NCI-H69 (cell line): Measurements from ENCODE around the gene SGTA.
A peak's percentile ranks its signal among the peaks of the same experiment; 100 is the strongest.
"Not testable (repeated sequence)": the region's sequence is repeated elsewhere in the genome, so short reads cannot be mapped to it uniquely, and the experiment has no call there.

Experiments
- DNase-seq: peaks from one replicate; lab custom pipeline; 2025; lab: John Stamatoyannopoulos, UW

SGTA gene, protein sequence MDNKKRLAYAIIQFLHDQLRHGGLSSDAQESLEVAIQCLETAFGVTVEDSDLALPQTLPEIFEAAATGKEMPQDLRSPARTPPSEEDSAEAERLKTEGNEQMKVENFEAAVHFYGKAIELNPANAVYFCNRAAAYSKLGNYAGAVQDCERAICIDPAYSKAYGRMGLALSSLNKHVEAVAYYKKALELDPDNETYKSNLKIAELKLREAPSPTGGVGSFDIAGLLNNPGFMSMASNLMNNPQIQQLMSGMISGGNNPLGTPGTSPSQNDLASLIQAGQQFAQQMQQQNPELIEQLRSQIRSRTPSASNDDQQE

DNA sequence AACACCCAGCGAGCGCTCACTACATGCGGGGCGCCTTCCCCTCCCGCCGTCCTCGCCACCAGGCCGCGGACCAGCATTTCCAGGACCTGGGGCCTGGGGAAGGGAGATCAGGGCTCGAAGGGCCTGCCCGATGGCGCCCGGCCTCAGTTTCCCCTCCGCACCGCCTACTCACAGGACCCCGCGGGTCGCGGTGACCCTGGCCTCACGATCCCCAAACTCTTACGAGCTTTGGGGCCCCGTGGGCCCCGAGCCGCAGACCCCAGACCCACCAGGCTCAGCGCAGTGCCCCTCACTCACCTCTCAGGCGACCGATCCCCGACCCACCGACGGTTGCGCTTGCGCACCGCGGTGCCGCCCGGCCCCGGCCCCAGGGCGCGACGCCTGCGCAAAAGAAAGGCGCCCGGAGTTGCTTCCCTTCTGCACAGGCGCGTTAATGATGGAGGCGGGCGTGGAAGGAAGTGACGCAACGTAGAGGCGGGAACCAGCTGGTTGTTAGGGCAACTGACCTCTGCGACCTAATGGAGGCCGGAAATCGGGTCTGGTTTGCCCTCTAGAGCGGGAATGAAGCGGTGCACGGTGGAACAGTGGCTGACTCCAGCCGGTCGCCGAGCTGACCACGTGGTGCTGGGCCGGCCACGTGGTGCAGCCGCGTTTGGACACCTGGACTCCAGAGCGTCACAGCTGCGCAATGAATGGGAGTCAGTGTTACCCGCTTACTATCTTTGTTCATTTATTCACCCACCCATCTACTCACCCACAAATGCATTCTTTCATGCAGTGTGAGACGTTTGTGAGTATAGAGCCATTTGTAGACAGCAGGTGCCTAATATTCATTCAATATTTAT lies at the start of gene SGTA:
Gene SGTA (minus strand): TSS at position 338 of the 845 bp plus-strand sequence. CDS start 14,205 bp downstream, outside the sequence.
- DNase-seq = peak; percentile 100

DNA sequence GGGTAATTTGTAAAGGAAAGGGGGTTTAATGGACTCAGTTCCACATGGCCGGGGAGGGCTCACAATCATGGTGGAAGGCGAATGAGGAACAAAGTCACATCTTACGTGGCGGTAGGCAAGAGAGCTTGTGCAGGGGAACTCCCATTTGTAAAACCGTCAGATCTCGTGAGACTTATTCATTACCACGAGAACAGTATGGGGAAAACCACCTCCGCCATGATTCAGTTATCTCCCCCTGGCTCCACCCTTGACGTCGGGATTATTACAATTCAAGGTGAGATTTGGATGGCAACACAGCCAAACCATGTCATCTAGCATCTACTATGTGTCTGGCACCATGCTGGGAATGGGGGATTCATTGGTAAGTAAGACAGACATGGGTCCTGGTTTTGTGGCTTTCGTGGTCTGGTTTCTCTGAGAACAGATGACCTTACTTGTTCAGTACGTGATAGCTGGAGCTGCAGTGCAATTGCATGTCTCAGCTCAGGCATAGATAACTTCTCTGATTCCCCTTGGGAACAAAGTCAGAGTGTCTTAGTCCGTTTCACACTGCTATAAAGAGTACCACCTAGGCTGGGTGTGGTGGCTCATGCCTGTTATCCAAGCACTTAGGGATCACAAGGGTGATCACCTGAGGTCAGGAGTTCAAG lies 44.9 kb upstream of the SGTA start:
- DNase-seq = no peak

DNA sequence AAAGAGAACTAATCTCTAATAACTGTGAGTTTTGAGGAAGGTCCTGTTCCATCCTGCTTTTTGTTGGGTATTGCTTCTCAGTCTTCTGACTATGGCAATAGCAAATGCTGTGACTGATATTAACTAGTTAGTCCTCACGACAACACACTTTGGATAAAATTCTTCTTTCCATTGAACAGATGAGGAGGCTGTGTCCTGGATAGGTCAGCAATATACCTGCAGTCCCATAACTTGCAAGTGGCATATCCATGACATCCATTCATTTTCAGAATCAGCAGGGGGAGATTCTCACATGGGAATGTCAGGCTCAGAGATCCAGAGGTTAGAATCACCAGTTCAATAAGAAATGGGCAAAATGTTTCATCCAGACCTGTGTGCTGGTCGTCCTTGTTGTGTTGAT lies 43.9 kb upstream of the SGTA start:
- DNase-seq = no peak

DNA sequence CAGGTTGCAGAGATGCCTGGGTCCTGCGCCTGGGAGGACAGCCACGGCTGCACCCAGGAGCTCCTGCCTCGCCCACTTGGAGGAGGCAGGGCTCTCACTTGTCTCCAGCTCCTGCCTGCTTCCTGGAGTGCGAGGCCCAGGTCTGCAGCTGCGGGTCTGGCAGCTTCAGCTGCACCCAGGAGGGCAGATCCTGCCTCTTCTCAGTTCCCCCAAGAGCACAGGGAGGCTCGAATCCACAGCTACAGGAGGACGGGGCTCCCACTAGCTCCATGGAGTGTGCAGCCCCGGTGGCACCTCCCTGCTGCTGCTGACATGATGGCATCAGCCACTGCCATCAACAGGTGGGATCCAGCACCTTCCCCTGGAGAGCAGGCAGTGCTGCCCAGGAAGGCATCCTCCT lies 41.1 kb upstream of the SGTA start:
- DNase-seq = no peak

DNA sequence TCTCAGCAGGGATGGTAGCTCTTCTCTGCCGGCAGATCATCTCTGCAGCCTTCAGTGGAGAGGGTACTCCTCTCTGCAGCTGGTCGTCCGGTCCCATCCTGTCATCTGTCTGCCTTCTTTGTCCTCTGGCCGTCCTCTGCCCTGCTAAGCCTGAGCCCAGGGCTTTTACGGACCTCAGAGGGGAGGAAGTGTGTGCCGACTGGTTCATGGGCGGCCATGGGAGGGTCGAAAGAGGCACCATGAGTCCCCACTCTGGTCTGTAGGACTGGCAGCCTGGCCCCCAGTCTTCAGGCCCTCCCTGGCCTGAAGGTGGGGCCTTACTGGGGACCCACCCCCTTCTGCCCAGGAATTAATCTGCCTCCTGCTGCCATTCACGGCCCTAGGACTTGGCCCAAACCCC lies 40.6 kb upstream of the SGTA start:
- DNase-seq = no peak

DNA sequence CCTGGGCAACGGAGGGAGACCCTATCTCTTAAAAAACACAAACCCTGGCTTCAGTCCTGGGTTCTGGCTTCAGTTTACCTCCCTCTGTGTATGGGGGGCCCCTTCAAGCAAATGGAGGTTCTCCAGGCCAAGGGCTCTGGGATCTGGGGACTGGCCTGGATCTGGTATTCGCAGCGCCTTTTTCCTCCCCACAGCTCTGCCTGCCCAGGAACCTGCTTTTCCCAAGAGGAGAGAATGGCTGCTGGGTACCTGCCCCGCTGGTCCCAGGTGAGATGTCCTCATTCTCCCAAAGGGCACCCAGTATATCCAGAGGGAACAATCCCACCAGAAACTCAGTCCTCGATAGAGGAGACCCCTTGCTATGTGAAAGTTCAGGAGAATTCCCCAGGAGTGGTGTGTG lies 39.8 kb upstream of the SGTA start:
- DNase-seq = no peak

DNA sequence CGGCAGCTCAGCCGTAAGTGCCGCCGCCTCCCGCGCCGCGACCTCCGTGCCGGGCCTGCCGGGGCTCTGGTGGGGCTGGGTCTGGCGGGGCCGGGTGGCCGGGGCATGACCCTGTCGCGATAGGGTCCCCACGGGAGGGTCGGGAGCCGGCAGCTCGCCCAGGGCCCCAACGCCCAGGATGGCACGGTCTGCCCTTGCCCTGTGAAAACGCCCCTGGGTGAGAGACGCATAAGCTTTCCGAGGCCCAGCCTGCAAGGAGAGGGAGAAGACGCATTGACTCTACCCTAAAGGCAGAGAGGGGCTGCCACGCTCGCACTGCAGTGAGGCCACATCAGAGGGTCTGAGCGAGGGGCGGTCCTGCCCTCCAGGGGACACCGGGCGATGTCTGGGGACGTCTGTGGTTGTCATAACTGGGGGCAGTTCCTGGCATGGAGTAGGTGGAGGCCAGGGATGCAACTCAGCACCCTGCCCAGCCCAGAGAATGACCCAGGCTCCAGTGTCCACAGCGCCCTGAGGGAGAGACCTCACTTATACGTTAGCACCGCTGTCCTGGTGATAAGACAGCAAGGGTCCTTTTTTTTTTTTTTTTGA lies 37.1 kb upstream of the SGTA start:
- DNase-seq = peak; percentile 66

DNA sequence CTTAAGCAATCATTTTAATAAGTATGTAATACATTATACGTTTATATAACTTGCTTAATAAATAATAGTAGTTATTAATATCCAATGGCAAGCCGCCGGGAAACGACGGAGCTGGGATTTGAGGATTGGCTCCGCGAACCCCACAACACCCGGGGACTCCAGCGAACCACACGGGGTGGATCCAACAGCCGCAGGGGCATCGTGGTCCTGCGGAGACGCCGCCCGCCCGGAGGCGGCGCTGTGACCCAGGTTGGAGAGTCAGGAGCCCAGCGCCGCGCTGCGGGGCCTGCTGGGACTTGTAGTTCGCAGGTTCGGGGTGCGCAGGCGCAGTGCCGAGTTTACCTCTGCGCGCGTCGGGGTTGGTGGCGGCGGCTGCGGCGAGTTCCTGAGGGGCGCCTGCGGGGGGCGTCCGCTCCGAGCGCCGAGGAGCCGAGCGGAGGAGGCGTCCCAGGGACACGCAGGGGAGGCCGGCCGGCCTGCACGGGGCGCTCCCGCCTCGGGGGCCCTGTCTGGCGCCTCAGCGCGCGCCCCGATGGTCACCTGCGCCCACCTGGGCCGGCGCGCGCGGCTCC lies 36.6 kb upstream of the SGTA start, which contains the start of gene ZNF554:
Gene ZNF554 (plus strand): TSS at position 329 of the 572 bp plus-strand sequence. CDS start 204 bp downstream, at position 533.
- DNase-seq = peak; percentile 98

DNA sequence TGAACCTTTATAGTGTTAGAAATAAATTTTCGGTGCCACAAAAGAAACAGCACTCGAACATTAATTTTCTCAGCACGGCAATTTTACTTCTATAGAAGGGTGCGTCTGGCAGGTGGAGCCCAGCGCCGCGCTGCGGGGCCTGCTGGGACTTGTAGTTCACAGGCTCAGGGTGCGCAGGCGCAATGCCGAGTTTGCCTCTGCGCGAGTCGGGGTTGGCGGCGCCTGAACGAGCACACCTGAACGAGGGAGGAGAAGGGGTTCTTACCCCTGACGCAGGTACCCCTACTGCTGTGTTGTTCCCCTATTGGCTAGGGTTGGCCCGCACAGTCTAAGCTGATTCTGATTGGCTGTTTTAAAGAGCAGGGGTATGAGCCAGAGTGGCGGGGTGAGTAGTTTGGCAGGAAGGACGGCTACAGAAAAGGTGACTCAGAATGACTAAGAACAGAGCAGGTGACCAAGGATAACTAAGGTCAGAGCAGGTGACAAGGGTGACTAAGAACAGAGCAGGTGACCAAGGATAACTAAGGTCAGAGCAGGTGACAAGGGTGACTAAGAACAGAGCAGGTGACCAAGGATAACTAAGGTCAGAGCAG lies 34.3 kb upstream of the SGTA start:
- DNase-seq = not testable (repeated sequence)

DNA sequence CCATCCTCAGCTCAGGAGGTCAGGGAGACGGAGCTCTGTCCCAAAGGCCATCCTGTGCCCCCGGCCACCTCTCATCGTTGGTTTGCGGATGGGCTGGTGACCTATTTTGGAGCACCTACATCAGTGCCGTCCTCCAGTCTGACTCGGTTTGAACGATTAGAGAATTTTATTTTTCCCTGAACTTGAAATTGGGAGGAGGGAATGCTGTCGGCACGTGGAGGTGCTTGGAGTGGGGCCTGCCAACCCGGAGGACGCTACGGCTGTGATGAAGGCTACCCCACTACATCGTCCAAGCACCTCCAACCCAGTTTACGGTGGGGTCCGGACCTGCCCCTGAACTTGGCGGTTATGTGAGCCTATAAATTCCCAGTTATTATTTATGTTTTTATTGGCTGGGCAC lies 33.6 kb upstream of the SGTA start:
- DNase-seq = no peak

DNA sequence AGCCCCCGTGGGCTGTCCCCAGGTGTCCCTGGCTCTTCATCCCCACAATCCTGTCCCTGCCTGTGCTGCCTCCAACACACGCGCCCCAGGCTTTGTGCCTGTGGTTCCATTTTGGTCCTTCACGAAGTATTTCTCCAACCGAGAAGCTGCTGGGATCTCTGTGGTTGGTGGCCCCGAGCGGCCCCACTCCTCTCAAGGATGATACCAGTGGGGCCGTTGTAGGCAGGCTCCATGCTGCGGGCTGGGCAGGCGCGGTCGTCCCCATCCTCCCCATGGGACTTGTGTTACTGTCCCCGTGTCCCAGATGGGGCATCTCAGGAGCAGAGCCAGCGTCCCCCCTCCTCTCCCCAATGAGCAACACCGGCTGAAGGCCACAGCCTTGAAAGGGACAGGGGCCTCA lies 32.9 kb upstream of the SGTA start:
- DNase-seq = no peak

DNA sequence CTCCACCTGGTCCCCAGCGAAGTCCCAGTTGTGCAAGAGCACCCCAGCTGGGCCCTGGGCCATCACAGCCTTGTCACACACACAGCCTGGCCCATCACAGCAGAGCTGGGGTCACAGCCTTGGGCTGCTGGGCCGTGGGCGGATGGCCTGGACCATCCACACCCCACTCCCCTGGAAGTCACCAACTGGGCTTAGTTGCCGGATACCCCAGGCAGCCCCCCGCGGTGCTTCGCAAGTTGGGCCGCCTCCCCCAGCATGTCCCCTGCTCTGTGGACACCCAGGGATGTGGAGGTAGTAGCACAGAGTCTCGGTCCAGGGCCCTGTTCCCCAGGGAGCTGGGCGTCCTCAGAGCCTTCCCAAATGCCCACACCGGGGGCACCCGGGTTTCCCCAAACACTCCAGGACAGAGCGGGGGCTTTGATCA lies 32.1 kb upstream of the SGTA start:
- no peak for DNase-seq

DNA sequence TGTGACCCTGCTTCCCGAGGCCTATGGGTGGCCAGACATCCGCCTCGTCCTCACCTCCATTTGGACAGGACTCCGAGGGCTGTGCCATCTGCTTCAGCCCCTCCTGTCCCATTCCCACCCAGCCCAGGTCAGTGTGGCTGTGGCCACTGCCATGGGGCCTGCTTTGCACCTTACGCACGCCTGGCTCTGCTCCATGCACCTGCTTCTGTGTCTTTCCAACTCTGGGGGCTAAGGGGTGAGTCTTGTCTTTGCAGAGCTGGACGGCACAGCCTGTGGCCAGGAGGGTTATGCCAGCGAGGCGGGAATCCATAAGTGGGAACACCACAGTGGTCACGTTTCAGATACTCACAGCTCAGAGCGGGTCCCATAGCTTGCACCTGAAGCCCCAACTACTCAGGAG lies 31.4 kb upstream of the SGTA start:
- no peak for DNase-seq

DNA sequence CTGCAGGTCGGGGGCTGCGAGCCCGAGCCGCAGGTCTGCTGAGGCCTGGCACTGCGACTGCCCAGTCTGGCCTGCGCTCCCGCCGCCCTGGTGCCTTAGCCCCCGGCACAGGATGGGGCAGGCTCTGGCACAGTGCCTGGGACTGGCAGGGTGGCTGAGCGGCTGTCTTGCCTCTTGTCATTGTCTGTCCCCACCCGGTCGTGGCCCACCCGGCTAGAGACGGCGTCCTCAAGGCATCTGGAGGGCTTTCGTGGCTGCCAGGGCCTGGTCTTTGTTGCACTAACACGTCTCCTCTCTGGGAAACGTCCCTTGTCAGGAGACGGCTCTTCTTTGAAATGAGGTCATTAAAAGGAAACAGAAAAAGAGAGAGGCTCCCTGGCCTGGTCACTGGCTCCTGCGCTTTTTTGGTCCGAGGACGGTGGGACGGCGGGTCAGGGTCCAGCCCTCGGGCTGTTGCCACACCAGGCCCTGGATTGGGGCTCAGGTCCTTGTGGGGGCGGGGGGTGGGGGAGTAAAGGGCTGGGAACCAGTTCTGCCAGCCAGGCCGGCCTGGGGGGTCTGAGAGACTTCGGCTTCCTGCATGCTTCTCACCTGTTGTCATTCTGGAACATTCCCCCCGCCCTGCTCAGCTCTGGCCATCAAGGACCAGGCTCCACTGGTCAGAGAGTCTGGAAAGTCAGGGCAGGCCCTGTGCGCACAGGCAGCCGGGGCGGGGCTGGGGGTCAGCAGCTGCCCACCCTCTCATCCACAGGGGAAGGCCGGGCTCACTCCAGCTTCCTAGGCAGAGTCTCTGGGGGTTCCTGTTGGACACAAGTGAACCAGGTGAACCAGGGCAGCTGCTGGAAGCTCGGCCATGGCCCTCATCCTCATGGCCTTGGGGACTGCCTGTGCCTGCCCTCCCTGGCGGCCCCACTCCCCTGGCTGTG lies 30.4 kb upstream of the SGTA start:
- no peak for DNase-seq

DNA sequence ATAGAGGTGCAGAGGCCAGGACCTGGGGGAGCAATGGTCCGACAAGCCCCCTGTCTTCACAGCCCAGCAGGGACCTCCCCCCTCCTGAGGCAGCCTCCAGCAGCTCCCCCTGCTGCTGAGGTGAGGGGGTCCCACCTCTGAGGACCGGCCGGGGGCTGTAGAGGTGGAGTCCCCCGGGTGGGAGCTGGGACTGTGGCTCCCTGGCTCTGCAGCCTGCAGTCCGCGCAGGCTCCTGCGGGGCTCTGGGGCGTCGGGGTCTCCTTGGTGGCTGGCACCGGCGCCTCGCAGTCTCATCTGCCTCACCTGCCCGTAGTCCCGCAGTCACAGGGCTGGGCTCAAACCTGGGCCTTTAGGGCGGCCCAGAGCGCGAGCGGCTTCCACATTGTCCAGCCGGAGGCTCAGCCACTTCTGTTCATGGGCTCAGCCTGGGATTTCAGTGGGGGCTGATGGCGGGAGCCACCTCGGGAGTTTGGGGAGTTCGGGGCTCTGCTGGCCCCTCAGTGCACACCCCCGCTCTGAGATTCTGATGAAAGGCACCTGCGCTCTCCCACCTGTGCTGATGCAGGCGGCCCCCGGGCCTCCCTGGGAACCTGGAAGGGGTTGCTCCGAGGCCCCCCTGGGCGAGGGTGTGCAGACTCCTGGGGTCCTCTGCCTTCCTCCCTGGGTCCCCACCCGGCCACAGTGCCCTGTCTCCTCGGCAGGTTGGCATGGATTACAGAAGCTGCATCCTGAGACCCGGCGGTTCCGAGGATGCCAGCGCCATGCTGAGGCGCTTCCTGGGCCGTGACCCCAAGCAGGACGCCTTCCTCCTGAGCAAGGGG lies 29.6 kb upstream of the SGTA start:
- DNase-seq = no peak

DNA sequence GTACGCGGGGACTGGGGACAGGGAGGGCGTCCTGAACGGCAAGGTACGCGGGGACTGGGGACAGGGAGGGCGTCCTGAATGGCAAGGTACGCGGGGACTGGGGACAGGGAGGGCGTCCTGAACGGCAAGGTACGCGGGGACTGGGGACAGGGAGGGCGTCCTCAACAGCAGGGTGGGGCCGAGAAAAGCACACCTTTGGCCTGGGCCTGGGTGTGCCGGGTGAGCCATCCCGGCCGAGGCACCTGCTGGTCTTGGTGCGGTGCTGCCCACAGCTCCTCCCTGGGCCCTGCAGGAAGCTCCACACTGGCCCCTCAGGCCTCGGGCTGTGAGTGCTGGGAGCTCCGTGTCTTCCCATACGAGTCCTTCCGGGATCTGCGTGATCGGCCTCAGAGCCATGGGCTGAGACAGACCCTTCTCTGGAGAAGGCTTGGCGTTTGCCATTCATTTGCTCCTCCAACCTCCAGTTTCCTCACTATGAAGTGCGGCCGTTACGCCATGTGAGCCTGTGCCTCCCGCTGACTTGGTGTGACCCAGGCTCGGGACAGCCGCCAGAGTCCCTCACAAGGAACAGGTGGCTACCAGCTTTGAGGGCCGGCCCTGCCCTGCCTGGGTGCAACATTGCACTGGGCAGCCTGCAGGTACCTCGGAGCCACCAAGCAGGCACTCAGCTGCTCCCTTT lies 28.8 kb upstream of the SGTA start:
- no peak for DNase-seq

DNA sequence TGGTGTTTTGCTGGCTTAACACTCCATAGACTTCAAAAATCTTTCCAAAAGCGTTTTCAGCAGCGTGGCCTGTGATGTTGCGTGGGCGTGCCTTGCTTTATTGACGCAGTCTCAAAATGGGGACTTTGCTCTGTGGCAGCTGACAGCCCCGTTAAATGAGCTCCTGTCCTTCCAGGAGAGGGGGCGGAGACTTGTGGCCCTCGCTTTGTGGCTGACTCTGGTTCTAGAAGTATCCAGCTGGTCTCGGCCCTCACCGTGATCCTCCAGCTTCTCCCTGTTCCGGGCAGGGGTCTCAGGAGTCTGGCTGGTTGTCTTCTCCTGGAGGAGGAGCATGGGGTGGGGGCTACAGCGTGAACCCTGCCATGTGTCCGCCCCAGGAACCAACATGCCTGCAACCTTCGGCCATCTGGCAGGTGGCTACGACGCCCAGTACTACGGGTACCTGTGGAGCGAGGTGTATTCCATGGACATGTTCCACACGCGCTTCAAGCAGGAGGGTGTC lies 28.2 kb upstream of the SGTA start:
- DNase-seq = no peak

DNA sequence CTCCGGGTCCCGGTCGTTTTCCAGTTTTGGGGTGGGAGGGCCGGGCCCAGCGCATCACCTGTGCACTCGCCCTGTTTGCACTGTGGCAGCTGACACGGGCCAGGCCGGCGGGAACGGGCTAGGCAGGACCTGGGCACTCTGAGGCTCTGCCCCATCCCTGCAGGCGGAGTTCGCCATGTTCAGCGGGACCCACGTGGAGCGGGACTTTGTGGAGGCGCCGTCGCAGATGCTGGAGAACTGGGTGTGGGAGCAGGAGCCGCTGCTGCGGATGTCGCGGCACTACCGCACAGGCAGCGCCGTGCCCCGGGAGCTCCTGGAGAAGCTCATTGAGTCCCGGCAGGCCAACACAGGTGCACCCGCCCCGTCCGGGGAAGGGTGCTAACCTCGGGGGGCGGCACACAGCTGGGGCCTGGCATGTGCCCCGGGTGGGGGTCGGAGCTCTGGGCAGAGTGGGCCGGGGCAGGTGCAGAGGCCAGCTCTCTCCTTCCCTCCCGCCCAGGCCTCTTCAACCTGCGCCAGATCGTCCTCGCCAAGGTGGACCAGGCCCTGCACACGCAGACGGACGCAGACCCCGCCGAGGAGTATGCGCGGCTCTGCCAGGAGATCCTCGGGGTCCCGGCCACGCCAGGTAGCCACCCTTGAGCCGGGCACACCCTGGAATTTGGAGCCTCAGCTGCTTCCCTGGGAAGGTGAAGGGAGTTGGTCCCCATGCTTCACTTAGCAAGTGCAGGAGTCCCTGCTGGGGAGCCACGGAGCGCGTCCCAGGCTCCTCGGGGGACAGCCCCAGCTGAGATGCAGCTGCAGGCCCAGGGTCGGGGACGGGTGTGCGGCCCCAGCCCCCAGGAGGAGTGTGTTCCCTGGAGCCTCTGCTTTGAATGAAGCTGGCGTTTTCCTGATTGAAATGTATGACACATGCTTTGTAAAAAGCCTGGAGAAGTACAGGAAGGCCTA lies 27.3 kb upstream of the SGTA start:
- no peak for DNase-seq
